ENCODE data around the gene PRDX2. TPM values are rescaled to one million over a fixed set of nuclear protein-coding genes. Genes with fewer than 3 reads are reported as not detected.

Gene PRDX2
- total RNA-seq, 1 experiment from 2014 or later, result 406 TPM

- no peak for TF ChIP-seq EZH2 (IDR thresholded peaks at IDR 0.05; ENCODE audit: borderline replicate concordance, low read depth, low read length, poor library complexity, severe bottlenecking)
- Histone ChIP-seq H3K4me1 (ENCODE audit: insufficient read depth, low read length, poor library complexity, severe bottlenecking) (peaks cover 42% of the 10 kb centered on the region), H3K27me3 (replicated peaks; ENCODE audit: insufficient read depth, low read depth, low read length, poor library complexity) (no peaks in the 10 kb centered on the region), H3K36me3 (ENCODE audit: insufficient read depth, low read length, poor library complexity, severe bottlenecking) (no peaks in the 10 kb centered on the region), H3K9me3 (ENCODE audit: low read depth, low read length, poor library complexity, severe bottlenecking) (no peaks in the 10 kb centered on the region), H3K27ac (ENCODE audit: low read depth, low read length, poor library complexity, severe bottlenecking) (peak overlapping the region; percentile 73), H3K4me3 (ENCODE audit: low read depth, low read length, poor library complexity, severe bottlenecking) (peak overlapping the region; percentile 48)
- DNase-seq (ENCODE audit: low spot score), result peak; percentile 66
- BruUV-seq (replicated peaks), result no TSS peak
- POLR2A ChIA-PET (ENCODE audit: low non-redundant PET), result interaction anchor here (1.0 kb wide), 1 partner anchor 13 kb away, joined by 4 read pairs; no protein-coding TSS in a partner anchor
- CTCF ChIA-PET, result interaction anchor here (0.8 to 2.1 kb wide), 3 partner anchors 13 to 17 kb away, joined by 3 to 14 read pairs (median 3); no protein-coding TSS in a partner anchor
- intact Hi-C loops (cut with micrococcal nuclease; ENCODE audit: unreplicated experiment), result no loop called here
Measured at GRCh38 chr19:12779162-12779993, 22.2 kb downstream of the PRDX2 start.

- TF ChIP-seq, protein P1, sequence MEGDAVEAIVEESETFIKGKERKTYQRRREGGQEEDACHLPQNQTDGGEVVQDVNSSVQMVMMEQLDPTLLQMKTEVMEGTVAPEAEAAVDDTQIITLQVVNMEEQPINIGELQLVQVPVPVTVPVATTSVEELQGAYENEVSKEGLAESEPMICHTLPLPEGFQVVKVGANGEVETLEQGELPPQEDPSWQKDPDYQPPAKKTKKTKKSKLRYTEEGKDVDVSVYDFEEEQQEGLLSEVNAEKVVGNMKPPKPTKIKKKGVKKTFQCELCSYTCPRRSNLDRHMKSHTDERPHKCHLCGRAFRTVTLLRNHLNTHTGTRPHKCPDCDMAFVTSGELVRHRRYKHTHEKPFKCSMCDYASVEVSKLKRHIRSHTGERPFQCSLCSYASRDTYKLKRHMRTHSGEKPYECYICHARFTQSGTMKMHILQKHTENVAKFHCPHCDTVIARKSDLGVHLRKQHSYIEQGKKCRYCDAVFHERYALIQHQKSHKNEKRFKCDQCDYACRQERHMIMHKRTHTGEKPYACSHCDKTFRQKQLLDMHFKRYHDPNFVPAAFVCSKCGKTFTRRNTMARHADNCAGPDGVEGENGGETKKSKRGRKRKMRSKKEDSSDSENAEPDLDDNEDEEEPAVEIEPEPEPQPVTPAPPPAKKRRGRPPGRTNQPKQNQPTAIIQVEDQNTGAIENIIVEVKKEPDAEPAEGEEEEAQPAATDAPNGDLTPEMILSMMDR (conservative IDR thresholded peaks at IDR 0.05; ENCODE audit: low read depth, low read length), result no peak
- intact Hi-C loops (cut with micrococcal nuclease; ENCODE audit: unreplicated experiment), result no loop called here
- no peaks in the 10 kb centered on the region for H3K9me3 ChIP-seq (ENCODE audit: low read depth, low read length, poor library complexity, severe bottlenecking)
- TSS peak; percentile 90 for BruUV-seq (replicated peaks)
- H3K27ac ChIP-seq (ENCODE audit: low read depth, low read length, poor library complexity, severe bottlenecking), result peak overlapping the region; percentile 73
- H3K4me3 ChIP-seq (ENCODE audit: low read depth, low read length, poor library complexity, severe bottlenecking), result peak overlapping the region; percentile 48
- no peaks in the 10 kb centered on the region for H3K27me3 ChIP-seq (replicated peaks; ENCODE audit: insufficient read depth, low read depth, low read length, poor library complexity)
- POLR2A ChIA-PET (ENCODE audit: low non-redundant PET), result interaction anchor here (1.0 kb wide), 1 partner anchor 14 kb away, joined by 4 read pairs; no protein-coding TSS in a partner anchor
- no peak for DNase-seq (ENCODE audit: low spot score)
- CTCF ChIA-PET, result interaction anchor here (0.6 to 2.1 kb wide), 4 partner anchors 13 to 17 kb away, joined by 3 to 14 read pairs (median 4); no protein-coding TSS in a partner anchor
- peaks cover 37% of the 10 kb centered on the region for H3K4me1 ChIP-seq (ENCODE audit: insufficient read depth, low read length, poor library complexity, severe bottlenecking)
- no peaks in the 10 kb centered on the region for H3K36me3 ChIP-seq (ENCODE audit: insufficient read depth, low read length, poor library complexity, severe bottlenecking)
Measured at GRCh38 chr19:12778905-12779161, 22.8 kb downstream of the PRDX2 start.

- H3K27ac ChIP-seq (ENCODE audit: low read depth, low read length, poor library complexity, severe bottlenecking), result peak overlapping the region; percentile 73
- no peaks in the 10 kb centered on the region for H3K9me3 ChIP-seq (ENCODE audit: low read depth, low read length, poor library complexity, severe bottlenecking)
- DNase-seq (ENCODE audit: low spot score), result peak; percentile 78
- intact Hi-C loops (cut with micrococcal nuclease; ENCODE audit: unreplicated experiment), result no loop called here
- ChIA-PET CTCF (interaction anchor here (0.6 to 2.1 kb wide), 7 partner anchors 13 to 82 kb away, joined by 3 to 29 read pairs (median 7); partner anchors contain the start of genes FBXW9 and JUNB), POLR2A (ENCODE audit: low non-redundant PET) (interaction anchor here (1.0 to 1.4 kb wide), 2 partner anchors 13 to 14 kb away, joined by 4 to 6 read pairs; partner anchors contain the start of gene JUNB)
- peaks cover 31% of the 10 kb centered on the region for H3K4me1 ChIP-seq (ENCODE audit: insufficient read depth, low read length, poor library complexity, severe bottlenecking)
- BruUV-seq (replicated peaks), result no TSS peak
- H3K27me3 ChIP-seq (replicated peaks; ENCODE audit: insufficient read depth, low read depth, low read length, poor library complexity), result no peaks in the 10 kb centered on the region
- peak overlapping the region; percentile 48 for H3K4me3 ChIP-seq (ENCODE audit: low read depth, low read length, poor library complexity, severe bottlenecking)
- H3K36me3 ChIP-seq (ENCODE audit: insufficient read depth, low read length, poor library complexity, severe bottlenecking), result no peaks in the 10 kb centered on the region
- no peak for TF ChIP-seq EZH2 (IDR thresholded peaks at IDR 0.05; ENCODE audit: borderline replicate concordance, low read depth, low read length, poor library complexity, severe bottlenecking)
- TF ChIP-seq, protein P1 (conservative IDR thresholded peaks at IDR 0.05; ENCODE audit: low read depth, low read length), result no peak
Measured at GRCh38 chr19:12778017-12778904, 23.3 kb downstream of the PRDX2 start.

Measured in A673 (cell line).